ENCODE measurements around the gene ENKUR.

The ENKUR gene, protein sequence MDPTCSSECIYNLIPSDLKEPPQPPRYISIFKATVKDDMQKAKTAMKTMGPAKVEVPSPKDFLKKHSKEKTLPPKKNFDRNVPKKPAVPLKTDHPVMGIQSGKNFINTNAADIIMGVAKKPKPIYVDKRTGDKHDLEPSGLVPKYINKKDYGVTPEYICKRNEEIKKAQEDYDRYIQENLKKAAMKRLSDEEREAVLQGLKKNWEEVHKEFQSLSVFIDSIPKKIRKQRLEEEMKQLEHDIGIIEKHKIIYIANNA

DNA sequence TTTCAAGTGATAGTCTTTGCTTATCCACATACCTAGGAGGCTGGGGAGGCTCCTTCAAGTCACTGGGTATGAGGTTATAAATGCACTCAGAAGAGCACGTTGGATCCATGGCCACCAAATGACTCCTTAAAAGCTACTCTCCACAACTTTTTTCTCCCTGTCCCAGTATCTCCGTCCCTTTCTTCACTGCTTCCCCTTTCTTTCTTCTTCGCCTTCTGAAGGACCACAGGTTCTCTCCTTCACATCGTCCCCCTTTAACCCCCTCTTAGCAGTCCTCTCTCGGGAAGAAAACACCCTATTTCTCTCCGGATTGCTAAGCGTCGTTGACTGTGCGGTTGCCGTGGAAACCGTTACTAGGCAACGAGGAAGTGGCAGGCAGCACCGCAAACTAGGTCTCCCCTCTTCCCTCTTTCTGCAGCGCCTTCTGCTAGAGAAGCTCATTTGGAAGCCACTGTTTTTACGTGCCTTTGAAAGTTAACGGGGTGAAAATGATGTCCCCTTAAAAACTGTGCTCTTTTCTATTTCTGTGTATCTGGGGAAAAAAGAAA is at the start of gene ENKUR:
Gene ENKUR (minus strand): TSS at position 331 of the 548 bp plus-strand sequence. CDS start 222 bp downstream, at position 109.
- peak; percentile 94 for DNase-seq

DNA sequence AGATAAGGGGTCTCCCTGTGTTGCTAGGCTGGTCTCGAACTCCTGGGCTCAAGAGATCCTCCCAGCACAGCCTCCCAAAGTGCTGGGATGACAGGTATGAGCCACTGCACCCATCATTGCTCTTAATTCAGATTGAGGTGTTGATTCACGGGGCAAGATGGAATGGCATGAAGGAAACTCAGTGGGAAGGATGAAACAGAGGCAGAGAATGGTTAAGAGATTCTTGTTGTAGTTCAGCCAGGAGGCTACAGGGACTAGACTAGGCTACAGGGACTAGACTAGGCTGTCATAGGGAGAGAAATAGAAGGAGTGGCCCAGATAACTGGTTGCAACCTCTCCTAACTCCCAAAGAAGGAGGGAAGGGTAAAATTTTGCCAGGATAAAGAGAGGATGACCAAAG is 48.4 kb upstream of the ENKUR start:
- DNase-seq = no peak

DNA sequence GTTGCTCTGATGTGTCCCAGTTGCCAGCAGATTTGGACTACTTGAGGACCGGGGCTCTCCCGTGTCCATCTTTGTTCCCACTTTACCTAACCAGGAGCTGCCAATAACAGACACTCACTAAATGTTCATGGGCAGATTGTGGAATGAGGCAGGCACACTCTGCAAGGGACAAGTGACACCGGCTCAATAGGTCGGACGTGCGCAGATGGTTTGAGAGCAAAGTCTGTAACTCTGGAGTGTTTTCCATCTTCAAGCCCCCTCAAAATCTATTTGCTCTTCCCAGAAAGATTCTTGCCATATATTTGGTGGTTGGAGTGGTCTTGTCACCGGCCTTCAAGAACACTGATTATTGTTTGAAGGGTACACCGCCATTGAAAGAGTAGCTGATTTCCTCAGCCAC is 47.7 kb upstream of the ENKUR start:
- no peak for DNase-seq

DNA sequence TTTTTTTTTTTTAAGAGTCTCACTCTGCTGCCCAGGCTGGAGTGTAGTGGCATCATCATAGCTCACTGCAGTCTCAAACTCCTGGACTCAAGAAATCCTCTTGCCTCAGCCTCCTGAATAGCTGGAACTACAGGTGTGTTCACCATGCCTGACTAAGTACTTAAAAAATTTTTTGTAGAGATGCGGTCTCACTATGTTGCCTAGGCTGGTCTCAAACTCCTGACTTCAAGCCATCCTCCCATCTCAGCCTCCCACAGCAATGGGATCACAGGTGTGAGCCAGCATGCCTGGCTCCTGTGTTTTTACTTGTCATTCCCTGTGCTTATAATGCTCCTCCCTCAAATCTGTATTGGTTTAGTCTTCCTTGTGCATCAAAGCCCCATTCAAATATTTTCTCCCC is 47.2 kb upstream of the ENKUR start:
- no peak for DNase-seq

DNA sequence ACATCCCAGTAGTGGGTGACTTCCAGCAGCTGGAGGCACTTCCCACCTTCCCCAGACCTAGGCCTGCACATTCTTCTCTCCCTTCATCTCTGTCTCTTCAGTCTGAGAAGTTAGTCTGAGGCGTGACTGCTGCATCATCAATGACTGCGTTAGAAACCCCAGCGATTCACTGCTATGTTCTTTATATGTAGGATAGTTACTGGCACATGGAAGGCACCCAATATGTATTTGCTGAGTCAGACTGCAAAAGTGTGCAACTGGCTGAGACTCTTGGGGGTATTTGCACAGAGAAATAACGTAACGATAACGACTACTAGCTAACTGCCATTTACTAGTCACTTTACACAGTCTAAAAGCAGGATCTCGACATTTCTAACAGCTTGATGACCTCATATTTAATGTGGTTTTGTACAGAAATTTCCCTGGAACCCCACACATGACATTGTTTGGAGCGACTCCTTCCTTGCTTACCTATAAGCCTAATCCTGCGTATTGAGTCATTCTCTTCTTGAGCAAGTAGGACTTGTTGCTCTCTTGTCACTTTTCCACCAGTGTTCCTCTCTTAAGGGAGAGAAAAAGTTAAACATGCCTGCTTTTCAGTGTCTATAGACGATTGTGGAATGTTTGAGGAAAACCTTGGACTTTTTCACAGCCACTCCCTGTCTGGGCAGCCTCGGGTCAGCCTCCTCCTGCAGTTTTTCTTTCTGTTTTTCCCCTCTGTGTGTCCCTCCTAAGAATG is 45.9 kb upstream of the ENKUR start:
- no peak for DNase-seq

DNA sequence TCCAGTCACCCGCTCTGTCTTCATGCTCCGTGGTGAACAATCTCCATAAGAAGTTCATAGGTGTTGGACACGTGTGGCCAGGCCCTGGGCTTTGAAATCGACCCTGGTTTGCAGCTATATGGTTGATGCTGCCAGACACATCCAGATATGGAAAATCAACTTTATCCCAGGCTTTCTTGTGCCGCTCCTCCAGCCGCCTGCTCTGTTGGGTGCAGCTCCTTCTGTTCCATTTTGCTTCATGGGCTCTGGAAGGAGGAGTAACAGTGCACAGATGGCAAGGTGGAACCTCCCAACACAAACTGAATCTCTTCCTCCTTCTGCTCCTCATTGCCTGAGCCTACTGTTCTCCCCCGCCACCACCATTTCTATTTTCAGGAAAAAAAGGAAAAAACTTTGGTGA is 45.2 kb upstream of the ENKUR start:
- DNase-seq = no peak

DNA sequence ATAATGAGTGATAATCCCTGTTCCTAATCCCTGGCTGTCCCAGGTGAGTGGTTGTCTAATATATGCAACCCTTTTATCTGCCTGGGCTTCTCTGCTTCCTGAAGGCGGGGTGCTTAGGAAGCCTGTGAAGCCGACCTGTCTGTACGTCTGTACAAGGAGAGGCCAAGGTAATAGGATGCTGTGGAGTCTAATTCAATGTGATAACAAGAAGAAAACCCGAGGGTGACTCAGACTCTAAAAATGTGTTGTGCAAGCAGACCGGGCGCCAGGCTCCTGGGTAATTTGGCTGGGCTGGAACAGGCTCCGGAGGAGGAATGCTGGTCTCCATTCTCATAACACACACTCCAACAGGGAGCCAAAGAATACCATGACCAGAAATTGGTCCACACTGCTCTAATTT is 44.0 kb upstream of the ENKUR start:
- DNase-seq = no peak

DNA sequence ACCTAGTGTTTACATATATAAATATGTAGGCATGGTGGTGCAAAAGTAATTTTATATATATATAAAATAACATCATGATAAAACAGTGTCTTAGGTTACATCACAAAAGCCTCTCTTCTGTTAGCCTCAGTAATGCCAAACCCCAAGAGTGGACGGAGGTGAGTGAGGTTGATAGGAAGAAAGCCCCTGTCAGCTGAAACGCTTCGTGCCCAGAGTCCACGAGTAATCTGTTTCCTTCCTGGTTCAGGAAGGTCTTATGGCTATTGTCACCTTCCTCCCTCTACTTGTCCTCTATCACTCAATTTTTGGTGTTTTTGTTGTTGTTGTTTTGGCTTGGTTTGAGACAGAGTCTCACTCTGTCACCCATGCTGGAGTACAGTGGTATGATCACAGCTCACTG is 41.9 kb upstream of the ENKUR start:
- DNase-seq = no peak

DNA sequence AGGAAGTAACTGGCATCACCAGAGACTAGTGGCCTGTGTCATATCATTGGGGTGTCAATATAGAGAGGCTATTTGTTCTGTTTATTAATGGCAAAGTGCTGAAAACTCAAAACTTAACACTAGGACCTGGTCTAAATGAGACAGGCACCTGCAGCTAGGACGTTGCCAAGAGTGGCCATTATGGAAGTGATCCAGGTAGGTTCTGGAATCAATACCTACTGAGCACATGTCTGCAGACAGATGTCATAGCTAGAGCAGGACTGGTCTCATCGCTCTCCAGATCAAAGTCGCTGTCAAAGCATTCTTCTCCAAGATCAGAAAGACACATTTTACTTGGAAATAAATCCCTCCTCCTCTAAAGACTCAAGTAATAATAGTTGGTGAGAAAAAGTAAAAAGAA is 40.8 kb upstream of the ENKUR start:
- DNase-seq = no peak

DNA sequence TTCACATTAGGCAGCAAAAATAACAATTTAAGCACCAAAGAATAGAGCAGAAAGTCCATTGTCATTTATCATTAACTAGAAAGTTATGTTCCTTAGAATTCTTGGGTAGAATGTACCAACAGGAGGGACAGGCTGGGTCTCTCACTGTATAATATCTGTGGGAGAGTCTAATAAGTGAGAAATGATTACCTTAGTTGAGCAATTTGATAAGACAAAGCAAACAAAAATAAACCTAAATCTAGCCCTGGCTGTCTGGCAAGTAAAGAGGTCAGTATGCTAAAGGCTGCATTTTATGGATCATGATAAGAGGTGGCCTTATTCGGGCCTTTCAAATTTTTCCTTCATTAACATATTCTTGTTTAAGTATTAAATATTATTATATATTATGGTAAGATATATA is 36.1 kb upstream of the ENKUR start:
- no peak for DNase-seq

DNA sequence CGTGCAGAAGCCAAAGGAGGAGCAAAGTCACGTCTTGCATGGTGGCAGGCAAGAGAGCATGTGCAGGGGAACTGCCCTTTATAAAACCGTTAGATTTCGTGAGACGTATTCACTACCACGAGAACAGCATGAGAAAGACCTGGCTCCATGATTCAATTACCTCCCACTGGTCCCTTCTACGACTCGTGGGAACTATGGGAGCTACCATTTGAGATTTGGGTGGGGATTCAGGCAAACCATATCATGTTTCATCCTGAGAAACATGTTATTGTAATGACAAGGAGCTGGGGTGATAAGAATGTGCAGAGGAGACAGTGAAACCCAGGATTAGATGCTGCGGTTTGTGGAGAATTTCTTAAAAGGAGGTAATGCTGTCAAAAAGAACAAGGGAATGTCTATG is 34.4 kb upstream of the ENKUR start:
- DNase-seq = no peak

DNA sequence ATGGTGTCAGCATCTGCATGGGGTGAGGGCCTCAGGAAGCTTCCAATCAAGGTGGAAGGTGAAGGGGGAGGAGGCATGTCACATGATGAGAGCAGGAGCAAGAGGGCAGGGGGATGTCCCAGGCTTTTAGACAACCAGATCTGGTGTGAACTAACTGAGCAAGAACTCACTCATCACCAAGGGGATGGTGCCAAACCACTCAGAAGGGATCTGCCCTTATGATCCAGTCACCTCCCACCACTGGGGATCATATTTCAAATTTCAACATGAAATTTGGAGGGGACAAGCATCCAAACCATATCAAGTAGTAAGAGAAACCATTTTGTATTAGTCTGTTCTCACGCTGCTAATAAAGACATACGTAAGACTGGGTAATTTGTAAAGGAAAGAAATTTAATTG is 34.0 kb upstream of the ENKUR start:
- DNase-seq = no peak

DNA sequence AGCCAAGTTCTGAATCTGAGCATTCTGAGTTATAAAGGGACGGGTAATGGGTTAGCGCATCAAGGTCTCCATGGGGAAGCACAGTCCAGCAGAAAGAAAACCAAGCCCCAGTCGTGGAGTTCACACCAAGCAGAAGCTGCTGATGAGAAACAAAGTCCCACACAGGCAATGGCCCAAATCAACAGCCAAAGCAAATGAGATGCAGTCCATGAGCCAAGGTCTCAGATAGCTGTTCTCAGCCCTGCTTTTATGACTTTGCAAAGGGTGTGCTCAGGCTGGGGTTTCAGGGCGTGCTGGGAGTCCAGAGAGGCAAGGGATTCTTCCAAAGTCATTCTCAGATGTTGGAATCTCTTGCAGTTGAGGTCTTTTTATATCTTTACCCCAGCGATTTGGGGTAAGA is 32.5 kb upstream of the ENKUR start:
- no peak for DNase-seq

DNA sequence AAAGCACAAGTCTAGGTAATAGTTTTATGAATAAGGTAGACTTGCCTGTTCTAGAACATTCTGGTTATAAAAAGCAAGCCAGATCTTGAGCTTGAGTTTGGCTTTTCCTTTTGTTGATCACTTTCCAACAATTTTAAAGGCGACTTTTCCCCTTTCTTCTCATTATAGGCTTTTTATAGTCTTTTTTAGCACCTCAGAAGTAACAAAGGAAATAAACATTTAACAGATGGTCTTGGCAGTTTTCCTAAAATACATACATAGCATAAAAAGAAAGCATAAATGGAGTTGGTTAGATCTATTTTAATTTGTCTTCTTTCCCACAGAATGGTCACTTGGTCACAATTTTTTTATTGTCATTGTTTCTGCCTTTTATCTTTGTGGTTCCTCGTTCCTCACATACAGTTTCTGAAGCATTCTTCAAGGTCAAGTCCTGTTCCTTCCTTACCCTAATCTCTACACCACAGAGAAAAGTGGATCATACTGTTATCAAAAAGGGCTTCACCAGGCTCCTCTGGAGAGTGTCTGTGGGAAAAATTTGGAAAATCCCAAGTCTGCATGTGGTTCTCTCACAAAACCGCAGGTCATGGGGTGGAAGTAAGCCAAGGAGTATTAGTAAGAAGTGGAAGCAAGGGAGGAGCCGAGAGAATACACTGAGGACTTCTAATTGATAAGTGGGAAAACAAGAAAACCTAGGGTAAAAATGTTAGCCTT is 31.8 kb upstream of the ENKUR start:
- DNase-seq = no peak

DNA sequence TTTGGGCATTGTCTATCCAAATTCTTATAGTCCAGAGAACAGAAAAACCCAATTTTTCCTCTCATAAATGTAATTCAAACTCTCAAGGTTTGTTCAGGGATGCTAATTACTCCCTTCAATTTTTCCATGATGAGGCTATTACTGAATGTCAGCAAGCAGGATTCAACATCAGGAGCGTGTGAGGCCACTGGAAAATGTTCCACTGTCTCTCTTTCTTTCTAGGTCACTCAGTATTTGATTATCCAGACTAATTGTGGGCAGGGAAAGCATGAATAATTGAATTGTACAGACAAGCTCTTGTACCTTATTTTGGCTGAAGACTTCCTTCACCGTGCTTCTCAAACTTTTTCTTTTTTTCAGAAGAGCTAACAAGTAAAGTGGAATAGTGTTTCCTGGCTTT is 31.1 kb upstream of the ENKUR start:
- no peak for DNase-seq

DNA sequence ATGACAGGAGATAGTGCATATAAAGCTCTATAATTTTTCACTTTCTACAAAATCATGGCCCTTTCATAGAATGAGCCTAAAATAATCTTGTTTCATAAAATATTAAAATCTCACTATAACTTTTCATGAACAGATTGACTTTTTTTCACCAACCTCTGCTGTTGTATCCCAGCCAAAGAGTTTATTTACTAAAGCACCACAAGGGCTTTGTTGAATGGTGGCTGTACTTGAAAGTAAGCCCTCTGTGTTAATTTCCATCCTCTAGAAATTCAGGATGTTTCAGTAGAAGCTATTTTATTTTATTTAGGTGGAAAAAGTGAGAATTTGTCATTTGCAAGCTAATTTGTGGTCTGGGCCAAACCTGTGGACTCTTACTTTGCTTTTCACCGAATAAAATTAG is 30.7 kb upstream of the ENKUR start:
- DNase-seq = no peak

DNA sequence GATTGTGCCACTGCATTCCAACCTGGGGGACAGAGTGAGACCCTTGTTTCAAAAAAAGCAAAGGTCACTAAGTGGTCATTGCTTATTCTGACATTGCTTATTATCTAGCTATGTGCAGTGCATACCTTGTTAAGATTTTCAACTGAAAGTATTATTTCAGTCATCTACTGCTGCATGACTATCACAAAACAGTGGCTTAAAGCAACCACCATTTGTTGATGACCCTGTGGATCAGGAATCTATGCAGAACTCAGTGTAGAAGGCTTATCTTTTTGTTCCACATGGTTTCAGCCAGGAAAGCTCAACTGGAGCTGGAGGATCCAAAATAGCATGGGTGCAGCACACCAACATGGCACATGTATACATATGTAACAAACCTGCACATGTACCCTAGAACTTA is 23.6 kb upstream of the ENKUR start:
- no peak for DNase-seq

DNA sequence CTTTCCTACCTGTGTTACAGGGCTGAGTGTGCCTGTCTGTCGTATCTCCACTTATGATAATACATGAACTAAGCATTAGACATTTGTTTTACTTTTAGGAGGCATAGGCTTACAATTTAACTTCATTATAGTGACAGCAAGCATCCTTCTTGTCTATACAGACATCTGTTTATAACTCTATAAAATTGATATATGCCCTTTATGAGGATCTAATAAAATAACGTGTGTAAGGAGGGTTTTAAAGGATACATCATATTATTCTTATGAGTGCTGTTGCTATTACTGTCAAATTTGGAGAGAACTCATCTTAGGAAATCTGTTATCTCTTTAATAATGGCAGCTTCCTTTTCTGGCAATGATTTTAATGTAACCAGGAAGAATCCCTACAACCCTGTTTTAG is 22.4 kb upstream of the ENKUR start:
- no peak for DNase-seq

DNA sequence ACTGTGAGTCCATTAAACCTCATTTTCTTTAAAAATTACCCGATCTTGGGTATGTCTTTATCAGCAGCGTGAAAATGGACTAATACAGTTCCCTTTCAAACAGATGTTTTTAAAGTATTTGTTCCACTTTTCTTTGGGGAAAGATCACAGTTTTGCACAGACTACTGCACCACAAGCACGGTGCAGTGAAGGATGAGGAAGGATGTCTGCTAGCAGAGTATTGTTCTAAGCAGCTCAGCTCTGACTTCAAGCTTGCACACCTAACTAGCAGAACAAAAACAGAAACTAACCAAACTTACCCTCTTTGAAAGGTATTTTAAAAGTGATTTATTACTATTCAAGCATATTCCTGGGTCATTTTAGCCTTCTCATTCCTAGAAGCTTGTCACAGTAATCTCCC is 20.4 kb upstream of the ENKUR start:
- DNase-seq = no peak

DNA sequence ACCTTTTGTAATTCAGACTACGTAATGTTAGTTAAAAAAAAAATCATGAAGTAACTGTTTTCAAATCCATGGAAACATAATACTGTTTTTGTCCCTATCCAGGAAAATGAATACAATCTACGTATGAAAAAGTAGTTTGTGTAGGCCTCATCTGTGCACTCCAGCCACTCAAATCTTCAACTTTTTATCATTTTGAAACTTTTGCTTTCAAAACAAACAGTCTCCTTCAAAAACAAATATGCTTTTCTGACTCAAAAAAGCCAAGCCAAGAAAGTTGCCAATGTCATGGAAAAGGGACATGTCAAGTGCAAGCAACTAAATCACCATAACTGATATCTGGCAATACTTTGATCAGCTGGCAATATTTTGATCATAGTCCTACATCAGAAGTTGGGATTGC is 13.6 kb upstream of the ENKUR start:
- DNase-seq = no peak

DNA sequence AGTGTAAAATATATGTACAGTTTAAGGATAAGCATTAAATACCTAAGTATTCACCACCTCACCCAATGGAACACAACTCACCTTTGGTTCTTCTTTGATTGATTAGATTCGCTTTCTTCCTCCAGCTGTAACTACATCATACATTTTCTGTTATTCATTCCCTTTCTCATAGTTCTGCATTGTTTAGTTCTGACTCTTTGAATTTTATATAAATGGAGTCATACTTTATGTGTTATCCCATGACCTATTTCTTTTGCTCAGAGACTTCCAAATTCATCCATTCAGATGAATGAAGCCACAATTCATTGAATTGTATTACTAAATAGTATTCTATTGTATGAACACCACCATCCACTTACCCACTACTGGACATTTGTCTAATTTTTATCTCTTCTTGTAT is 12.8 kb upstream of the ENKUR start:
- no peak for DNase-seq

DNA sequence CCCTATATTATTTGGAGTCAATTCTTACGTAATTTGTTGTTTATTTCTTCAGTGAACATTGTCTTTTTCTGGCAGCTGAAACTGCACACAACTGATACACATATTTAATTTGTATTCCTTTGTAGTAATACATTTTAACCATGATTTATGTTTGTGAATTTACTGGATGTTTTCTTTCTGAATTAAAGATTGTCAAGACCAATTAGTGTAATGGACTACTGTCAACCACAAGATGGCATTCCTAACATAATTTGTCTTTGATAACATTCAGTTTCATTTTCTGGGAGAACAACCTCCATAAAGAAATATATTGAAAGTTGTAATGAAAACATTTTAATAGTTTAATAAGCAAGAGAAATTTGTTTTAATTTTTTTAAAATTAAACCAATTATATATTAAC is 10.5 kb upstream of the ENKUR start:
- no peak for DNase-seq

DNA sequence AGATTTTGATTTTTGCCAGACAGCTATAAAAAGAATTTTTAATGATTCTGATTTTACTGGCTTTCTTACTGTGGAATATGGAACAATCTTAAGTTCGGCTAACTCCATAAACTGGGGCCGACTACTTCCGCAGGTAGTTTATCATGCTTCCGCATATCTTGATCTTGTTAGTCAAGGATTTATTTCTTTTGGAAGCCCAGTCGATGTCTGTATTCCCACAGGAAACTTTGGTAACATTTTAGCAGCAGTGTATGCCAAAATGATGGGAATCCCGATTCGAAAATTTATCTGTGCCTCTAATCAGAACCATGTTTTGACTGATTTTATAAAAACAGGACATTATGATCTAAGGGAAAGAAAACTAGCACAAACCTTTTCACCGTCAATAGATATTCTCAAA is 8.6 kb upstream of the ENKUR start:
- no peak for DNase-seq

DNA sequence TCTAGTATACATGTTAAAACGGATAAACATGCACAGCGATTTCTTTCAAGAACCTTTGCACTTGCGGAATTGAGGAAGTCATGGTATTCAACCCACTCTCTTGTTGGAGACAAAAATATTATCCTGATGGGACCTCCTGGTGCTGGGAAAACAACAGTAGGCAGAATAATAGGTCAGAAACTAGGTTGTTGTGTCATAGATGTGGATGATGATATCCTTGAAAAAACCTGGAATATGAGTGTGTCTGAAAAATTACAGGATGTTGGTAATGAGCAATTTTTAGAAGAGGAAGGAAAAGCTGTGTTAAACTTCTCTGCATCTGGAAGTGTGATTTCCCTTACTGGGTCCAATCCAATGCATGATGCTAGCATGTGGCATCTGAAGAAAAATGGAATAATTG is 7.3 kb upstream of the ENKUR start:
- DNase-seq = no peak

Data from CD4-positive, alpha-beta T cell treated with Interleukin-17A for 1 hour (primary cell).